HAP-1 (cell line): Measurements from ENCODE around the gene ARHGAP24.

Source experiments
- DNase-seq, 2 experiments: peaks; one replicate each; pipeline ENCODE4 v3.0.0-alpha.2; 2016 to 2020; ENCODE audit warnings: low spot score in 2 of 2
- H3K27me3 ChIP-seq: fragments of 250-450 bp; sonication (Bioruptor Pico); 2 replicates; pipeline ENCODE4 v1.5.1; 2020; ENCODE audit warnings: low read depth, mild to moderate bottlenecking, moderate library complexity
- H3K36me3 ChIP-seq: fragments of 250-450 bp; sonication (Bioruptor Pico); replicated peaks from 2 replicates; pipeline ENCODE4 v1.5.1; 2020; ENCODE audit warnings: mild to moderate bottlenecking
- H3K4me1 ChIP-seq: fragments of 250-450 bp; sonication (Bioruptor Pico); 2 replicates; pipeline ENCODE4 v1.5.1; 2020; ENCODE audit warnings: mild to moderate bottlenecking
- H3K4me3 ChIP-seq: fragments of 250-450 bp; sonication (Bioruptor Pico); 2 replicates; pipeline ENCODE4 v1.5.1; 2020; ENCODE audit warnings: mild to moderate bottlenecking, moderate library complexity
- H3K9me3 ChIP-seq: fragments of 250-450 bp; sonication (Bioruptor Pico); 2 replicates; pipeline ENCODE4 v1.5.1; 2020; ENCODE audit warnings: mild to moderate bottlenecking, moderate library complexity
- in situ Hi-C: fragments of 300-500 bp; cut with MboI; formaldehyde crosslinking; loops from 3 replicates; pipeline ENCODE4 v1.14.3; 2020; ENCODE audit warnings: low sequenced_read_pairs, inconsistent platforms, mixed read lengths

Gene ARHGAP24

DNA sequence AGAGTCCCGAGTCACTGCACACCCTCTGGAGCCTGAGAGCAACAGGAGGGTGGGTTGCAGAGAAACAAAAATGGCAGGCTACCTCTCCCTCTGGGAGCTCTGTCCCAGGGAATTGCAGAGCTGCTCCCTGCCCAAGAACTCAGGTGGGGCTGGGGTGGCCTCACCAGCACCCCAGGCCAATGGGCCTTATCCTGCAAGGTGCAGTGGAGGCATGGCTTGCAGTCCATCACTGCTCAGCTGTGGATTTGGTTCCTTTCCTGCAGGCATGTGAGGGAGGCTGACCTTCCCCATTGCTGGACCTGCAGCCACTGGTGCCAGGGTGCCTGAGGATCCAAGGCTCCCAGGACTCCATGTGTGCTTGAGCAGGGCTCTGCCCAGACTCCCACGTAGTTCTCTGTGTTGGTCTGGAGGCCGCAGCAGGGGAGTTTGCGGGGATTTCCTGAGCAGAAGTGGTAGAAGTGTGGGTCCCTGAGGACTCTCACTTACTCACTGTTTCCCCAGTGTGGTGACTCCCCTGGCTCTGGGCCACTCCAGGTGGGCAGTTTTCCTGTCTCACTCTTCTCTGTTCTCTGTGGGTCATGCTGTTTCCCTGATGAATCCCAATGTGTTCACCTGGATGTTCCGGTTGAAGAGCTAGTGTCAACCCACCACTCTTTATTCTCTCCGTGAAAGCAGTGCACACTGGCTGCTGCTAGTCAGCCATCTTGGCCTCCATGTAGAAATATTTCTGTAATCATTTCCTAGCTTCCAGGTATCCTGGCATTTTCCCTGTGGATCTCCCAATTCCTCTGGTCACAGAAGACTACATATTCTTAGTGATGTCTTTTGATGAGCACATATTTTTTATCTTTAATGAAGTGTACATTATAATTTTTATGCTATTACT is 82.3 kb downstream of the ARHGAP24 start:
- DNase-seq = no peak
- no peaks in the 10 kb centered on the region for H3K4me1 ChIP-seq
- no peaks in the 10 kb centered on the region for H3K27me3 ChIP-seq
- no peak overlapping the region for H3K4me3 ChIP-seq
- H3K9me3 ChIP-seq = no peaks in the 10 kb centered on the region
- in situ Hi-C loops = no loop called here
- no peaks in the 10 kb centered on the region for H3K36me3 ChIP-seq

DNA sequence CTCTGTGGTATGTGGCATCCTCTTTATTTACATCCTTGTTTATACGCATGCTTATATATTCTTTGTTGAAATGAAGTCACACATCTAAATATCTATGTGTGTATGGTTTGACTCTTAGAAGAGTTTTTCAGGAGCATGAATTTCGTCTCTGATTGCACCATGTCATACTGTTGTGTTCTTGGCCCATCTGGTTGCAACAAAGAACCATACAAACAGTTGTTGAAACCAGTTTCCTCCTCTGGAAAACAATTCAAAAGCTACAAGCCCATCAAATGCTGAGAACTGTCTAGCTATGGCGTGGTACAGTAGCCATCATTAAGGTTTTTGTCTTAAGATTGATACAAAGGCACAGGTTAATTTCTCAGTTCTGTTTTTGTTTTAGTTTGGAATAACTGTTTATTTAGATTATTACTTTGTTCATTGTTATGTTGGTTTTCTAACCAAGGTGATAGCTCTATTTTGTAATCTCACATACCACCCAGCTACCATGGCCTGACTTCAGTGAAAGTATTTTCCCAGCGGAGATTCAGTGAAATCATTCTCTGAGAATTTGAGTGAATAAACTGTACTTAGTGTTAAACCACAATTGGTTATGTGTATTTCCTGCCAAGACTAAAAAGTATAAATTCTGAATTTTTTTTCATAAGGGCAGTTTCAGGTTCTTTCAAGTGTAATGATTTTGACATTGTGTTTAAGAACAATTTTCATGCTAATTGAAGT is 91.0 kb downstream of the ARHGAP24 start:
- in situ Hi-C loops = no loop called here
- H3K4me1 ChIP-seq = no peaks in the 10 kb centered on the region
- no peak for DNase-seq
- no peaks in the 10 kb centered on the region for H3K27me3 ChIP-seq
- no peaks in the 10 kb centered on the region for H3K36me3 ChIP-seq
- H3K9me3 ChIP-seq = no peaks in the 10 kb centered on the region
- H3K4me3 ChIP-seq = no peak overlapping the region

DNA sequence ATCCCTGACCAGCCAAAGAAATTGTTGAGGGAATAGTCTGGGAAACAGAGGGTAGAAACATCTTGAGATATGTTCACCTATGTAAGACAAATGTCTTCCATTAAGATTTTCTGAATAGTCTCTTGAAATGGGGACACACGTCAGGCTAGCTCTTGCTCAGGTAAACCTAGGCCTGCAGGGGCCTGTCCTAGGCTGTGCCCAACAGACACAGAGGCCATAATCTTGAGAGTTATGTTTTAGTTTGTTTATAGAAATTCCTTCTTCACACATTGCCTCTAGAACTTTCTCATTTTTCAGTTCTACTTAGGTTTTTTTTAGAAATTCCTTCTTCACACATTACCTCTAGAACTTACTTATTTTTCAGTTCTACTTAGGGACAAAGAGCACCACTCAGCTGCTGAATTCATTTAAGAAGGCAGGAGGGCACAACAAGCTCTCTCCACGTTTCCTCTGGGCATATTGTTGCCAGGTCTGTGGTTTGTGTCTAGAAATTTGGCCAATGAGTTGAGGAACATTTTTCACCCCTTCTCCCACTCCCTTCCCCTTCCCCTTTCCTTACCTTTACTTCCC is 94.9 kb downstream of the ARHGAP24 start:
- Histone ChIP-seq H3K36me3 (no peaks in the 10 kb centered on the region), H3K4me1 (no peaks in the 10 kb centered on the region; the same call in 1 of the 2 replicates)

DNA sequence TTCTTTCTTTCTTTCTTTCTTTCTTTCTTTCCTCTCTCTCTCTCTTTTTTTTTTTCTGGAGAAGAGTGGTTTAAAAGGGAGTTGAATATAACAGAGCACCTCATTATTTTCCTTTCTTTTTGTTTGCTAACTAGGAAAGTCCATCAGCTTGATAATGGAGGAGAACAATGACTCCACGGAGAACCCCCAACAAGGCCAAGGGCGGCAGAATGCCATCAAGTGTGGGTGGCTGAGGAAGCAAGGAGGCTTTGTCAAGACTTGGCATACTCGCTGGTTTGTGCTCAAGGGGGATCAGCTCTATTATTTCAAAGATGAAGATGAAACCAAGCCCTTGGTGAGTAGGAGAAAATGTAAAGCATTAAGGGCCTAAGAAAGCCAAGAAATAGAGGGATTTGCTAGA is 95.4 kb downstream of the ARHGAP24 start:
- H3K27me3 ChIP-seq = no peaks in the 10 kb centered on the region
- no peaks in the 10 kb centered on the region; the same call in 1 of the 2 replicates for H3K4me1 ChIP-seq
- H3K36me3 ChIP-seq = no peaks in the 10 kb centered on the region
- in situ Hi-C loops = no loop called here
- H3K9me3 ChIP-seq = no peaks in the 10 kb centered on the region
- H3K4me3 ChIP-seq = no peak overlapping the region
- no peak for DNase-seq

More for the DNA sequence above, 94.9 kb downstream of the ARHGAP24 start:
- H3K27me3 ChIP-seq = no peaks in the 10 kb centered on the region
- in situ Hi-C loops = no loop called here
- no peak overlapping the region for H3K4me3 ChIP-seq
- no peaks in the 10 kb centered on the region for H3K9me3 ChIP-seq
- no peak for DNase-seq

DNA sequence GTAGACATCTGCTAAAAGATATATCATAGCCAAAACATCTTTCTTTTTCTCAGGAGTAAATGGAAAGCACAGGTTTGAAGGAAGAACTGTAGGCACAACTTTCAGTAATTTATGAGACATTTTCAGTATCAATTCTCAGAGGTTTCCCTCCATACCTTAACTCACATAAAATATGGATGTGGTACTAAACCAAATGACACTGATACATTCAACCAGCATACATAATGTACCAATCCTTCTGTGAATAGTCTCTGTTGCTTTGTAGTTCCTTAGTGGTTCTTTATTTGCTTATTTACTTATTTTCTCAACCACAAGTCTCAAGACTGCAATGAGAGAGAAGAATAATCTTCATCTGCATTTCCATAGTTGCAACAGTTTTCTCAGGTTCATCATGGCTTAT is 96.1 kb downstream of the ARHGAP24 start:
- H3K4me3 ChIP-seq = no peak overlapping the region
- H3K27me3 ChIP-seq = no peaks in the 10 kb centered on the region
- no peaks in the 10 kb centered on the region for H3K9me3 ChIP-seq
- no peaks in the 10 kb centered on the region; the same call in 1 of the 2 replicates for H3K4me1 ChIP-seq
- H3K36me3 ChIP-seq = no peaks in the 10 kb centered on the region
- no peak for DNase-seq
- in situ Hi-C loops = no loop called here

DNA sequence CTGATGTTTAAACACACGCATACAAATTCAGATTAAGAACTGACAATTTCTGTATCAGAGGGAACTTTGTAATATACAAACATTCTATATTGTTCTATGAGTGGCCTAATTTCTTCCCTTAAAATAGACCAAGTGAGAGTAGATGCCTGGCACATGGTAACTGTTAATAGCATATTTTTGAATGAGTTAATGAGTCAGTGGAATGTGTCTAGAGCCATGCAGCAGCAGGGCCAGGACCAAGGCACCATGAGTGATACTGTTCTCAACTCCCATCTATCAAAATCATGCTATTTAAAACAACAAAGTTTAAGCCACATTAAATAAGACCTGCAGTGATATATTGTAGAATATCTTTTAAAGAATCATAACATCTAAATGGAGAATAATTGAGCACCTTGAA is 98.3 kb downstream of the ARHGAP24 start:
- H3K27me3 ChIP-seq = no peaks in the 10 kb centered on the region
- no peak for DNase-seq

DNA sequence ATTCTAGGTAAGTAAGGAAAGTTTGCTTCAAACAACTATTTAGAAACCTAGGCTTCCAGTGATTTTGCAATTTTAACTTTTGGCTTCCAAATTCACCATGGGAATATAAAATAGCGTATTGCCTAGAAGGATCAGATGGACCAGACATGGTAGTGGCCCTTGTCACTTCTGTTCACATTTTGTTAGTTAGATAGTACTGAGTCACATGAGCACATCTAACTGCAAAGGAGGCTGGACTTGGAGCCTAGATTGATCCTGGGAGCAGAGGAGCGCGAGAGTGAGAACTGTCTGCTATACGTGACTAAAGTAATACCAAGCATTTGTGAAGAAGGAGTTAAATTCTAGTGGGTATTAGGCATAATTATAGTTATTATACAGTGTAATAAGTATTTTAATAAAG is 102.4 kb downstream of the ARHGAP24 start:
- in situ Hi-C loops = no loop called here
- Histone ChIP-seq H3K4me1 (no peaks in the 10 kb centered on the region), H3K9me3 (no peaks in the 10 kb centered on the region; the same call in 1 of the 2 replicates), H3K4me3 (no peak overlapping the region), H3K27me3 (0 out of 2 replicates have a peak, but pooled peaks cover 2% of the 10 kb centered on the region), H3K36me3 (no peaks in the 10 kb centered on the region)
- no peak for DNase-seq

More for the DNA sequence above, 98.3 kb downstream of the ARHGAP24 start:
- Histone ChIP-seq H3K36me3 (no peaks in the 10 kb centered on the region), H3K9me3 (no peaks in the 10 kb centered on the region), H3K4me1 (no peaks in the 10 kb centered on the region; the same call in 1 of the 2 replicates), H3K4me3 (no peak overlapping the region)
- in situ Hi-C loops = no loop called here

DNA sequence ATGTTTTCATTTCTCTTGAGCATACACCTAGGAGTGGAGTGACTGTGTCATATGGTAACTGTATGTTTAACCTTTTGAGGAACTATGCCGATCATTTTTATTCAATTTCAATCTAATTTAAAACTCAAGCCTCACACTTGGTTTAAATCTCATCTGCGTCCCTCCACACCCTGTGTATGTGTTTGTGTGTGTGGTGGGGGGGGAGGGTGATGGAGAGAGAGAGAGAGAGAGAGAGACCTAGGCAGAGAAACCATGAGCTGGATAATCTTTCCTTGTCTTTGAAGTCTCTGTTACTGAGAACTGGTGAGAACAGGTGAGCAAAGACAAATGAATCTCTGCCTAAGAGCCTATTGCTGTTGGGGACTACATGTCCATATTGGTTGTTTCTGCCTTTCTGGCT is 105.0 kb downstream of the ARHGAP24 start:
- no peak for DNase-seq
- 0 out of 2 replicates have a peak, but pooled peaks cover 2% of the 10 kb centered on the region for H3K27me3 ChIP-seq
- in situ Hi-C loops = no loop called here
- no peaks in the 10 kb centered on the region for H3K36me3 ChIP-seq
- H3K9me3 ChIP-seq = no peaks in the 10 kb centered on the region; the same call in 1 of the 2 replicates
- H3K4me3 ChIP-seq = no peak overlapping the region
- H3K4me1 ChIP-seq = no peaks in the 10 kb centered on the region

DNA sequence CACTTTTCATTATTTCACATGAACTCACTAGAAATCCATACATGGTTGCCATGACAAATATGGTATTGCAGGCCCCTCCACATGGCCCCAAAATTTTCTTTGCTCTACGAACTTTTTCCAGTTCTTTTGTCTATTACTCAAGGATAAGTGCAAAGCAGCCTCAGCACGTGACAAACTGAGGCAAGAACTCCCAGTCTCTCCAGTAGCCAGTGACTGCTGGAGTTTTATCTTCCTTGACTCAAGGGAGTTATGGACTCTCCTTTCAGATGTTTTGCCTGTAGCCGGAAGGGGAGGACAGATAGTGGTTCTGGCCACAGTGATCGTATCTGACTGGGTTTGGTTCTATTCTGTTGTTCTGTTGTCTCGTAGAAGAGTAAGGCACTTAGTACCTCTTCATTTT is 105.5 kb downstream of the ARHGAP24 start:
- Histone ChIP-seq H3K36me3 (no peaks in the 10 kb centered on the region), H3K27me3 (0 out of 2 replicates have a peak, but pooled peaks cover 2% of the 10 kb centered on the region)

DNA sequence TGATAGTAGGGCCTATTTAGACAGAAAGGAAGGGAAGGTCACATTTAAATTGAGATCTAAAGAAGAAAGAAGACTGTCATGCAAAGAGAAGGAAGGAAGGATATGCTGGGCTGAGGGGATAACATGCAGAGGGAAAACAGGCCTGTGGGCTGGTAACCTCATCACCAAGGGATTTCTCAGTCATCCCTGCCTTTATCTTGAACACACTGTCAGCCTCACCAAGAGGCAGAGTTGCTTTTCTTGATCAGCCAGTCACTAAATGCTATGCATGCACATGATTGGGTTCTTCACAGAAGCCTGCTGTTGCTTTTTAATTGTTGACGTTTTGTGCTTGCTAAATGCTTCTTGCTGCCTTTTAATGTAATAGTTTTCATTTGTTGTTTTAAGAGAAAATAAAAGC is 113.0 kb downstream of the ARHGAP24 start:
- DNase-seq = no peak
- no peak overlapping the region for H3K4me3 ChIP-seq
- no peaks in the 10 kb centered on the region for H3K4me1 ChIP-seq
- H3K9me3 ChIP-seq = no peaks in the 10 kb centered on the region
- no peaks in the 10 kb centered on the region for H3K36me3 ChIP-seq
- no peaks in the 10 kb centered on the region for H3K27me3 ChIP-seq
- in situ Hi-C loops = no loop called here

More for the DNA sequence above, 105.5 kb downstream of the ARHGAP24 start:
- H3K9me3 ChIP-seq = no peaks in the 10 kb centered on the region; the same call in 1 of the 2 replicates
- no peak overlapping the region for H3K4me3 ChIP-seq
- in situ Hi-C loops = no loop called here
- no peak for DNase-seq
- H3K4me1 ChIP-seq = no peaks in the 10 kb centered on the region

DNA sequence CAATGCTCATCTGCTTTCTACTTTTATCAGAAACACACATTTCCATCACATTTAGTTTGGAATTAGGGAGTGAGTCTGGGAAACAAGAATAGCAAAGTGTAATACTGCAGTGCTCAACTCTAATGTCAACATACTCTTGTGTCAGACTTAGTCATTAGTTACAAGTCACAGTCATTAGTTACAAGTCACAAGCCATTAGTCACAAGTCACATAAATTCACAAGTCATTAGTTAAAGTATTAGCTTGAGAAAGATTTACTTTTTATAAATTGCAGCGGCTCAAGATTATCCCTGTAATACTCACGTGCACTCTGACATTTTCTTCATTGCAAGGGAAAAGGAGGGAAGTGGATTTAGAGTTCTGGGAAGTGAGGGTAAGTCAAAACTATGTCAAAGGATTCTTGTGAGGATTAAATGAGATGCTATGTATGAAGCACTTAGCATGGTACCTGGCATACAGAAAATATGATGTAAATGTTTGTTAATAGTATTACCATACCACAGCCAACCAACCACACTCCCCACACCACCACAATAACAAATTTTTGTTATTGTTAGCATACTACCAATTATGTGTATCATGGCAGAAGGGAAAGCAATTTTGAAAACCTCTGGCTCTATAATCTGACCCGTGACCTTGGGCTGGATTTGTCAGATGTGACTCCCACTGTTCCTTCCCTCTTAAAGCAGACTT is 116.6 kb downstream of the ARHGAP24 start:
- Histone ChIP-seq H3K4me1 (no peaks in the 10 kb centered on the region), H3K27me3 (no peaks in the 10 kb centered on the region), H3K36me3 (no peaks in the 10 kb centered on the region), H3K9me3 (no peaks in the 10 kb centered on the region), H3K4me3 (no peak overlapping the region)
- DNase-seq = no peak
- in situ Hi-C loops = no loop called here

DNA sequence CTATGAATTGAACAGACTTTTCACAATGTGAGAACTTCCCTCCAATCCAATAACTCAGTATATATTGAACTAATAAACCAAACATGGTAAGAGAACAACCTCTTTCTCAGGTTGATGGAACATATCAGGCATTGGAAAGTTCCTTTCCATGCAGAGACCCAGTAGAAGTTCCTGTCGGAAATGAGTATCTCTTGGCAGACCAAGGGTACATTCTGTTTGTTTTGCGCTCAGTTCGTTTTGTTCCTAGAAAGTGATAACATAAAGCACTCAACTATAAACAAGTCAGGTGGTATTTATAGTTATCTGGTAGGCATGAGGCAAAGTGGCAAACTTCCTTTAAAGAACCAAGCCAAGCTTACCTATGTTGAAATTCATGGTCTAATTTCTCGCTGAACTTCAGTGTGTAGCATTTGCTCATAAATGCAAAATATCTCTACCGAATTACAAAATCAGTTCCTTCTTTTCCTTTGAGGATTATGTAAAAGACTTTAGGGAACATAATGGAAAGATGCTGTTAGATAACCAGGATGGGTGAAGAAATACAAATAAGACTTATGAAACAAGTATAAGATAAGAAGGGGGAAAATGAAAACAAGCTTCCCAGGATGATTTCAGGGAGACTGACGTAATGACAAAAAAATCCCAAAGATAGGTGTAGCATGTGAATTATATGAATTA is 120.3 kb downstream of the ARHGAP24 start:
- Histone ChIP-seq H3K9me3 (no peaks in the 10 kb centered on the region), H3K27me3 (no peaks in the 10 kb centered on the region), H3K4me1 (no peaks in the 10 kb centered on the region), H3K4me3 (no peak overlapping the region), H3K36me3 (no peaks in the 10 kb centered on the region)
- in situ Hi-C loops = no loop called here
- no peak for DNase-seq
